Subcutaneous adipose tissue (tissue), 4 donors: ENCODE results near the gene FAM117A. TPM values are rescaled to one million over a fixed set of nuclear protein-coding genes. Genes with fewer than 3 reads are reported as not detected.

Experiments
- CTCF ChIP-seq: fragments of 450-650 bp; IDR thresholded peaks from one replicate; pipeline ENCODE4 v1.5.1; 2016; ENCODE audit warnings: low read depth, mild to moderate bottlenecking, control low read depth, antibody characterized with exemption, moderate library complexity
- total RNA-seq, 4 donors: library from RNA; depleted of rRNA; stranded (reverse); fragments of >200 nt; gene quantifications; one replicate each; pipeline ENCODE4 v1.1.0, GENCODE V29; 2016

FAM117A gene
- total RNA-seq, 4 donors from 2014 or later: 3.9 to 19.4 (median 8.4) TPM

DNA sequence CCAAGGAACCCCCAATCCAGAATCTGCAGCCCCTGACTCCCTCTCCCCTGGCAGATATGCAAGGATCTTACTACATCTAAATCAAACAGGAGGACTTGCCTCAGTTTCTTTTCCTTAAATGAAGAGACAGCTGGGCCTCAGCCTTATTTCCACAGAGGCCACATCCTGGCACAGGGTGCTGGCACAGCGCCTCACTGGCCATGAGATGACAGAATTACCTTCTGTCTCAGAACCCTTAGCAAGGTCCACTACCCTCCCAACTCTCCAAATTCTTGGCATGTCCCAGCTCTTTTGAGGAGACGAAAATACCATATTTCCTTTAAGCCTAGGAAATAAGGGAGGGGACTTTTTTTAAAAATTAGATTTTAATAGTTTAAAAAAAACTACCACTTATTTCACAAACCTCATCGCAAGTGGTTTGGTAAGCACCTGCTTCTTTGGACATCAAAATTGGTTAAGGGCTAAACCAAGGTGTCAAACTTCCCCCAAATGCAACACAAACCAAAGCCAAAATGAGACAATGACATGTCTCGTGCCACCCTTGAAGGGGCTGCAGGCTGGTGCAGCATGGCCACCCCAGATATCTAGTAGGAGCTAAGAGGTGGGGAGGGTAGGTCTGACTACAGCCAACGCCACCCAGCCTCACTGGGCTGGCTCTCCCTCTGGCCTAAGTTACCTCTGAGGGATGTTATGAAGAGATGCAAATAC is 25.3 kb downstream of the FAM117A start:
- no peak for TF ChIP-seq CTCF

DNA sequence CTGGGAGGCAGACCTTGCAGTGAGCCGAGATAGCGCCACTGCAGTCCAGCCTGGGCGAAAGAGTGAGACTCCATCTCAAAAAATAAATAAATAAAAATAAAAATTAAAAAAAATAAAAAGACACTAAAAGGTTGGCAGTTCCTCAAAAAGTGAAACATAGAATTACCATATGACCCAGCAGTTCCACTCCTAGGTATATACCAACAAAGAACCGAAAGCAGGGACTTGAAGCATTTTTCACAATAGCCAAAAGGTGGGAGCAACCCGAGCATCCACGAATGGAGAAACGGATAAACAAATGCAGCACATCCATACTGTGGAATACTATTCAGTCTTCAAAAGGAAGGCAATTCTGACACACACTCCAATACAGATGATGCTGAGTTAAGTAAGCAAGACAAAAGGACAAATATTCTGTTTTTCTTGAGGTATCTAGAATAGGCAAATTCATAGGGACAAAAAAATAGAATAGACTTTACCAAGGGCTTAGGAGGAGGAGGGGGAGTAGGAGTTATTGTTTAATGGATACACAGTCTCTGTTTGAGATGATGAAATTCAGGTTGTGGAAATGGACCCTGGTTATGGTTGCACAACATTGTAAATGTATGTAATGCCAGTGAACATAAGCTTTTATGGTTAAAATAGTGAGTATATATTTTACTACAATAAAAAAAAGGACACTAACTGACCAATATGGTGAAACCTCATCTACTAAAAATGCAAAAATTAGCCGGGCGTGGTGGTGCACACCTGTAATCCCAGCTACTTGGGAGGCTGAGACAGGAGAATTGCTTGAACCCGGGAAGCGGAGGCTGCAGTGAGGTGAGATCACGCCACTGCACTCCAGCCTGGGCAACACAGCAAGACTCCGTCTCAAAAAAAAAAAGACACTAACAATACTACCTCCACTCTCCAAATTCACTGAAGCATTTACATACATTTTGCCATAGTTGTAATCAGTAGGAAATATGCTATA is 29.1 kb downstream of the FAM117A start:
- TF ChIP-seq CTCF: no peak

DNA sequence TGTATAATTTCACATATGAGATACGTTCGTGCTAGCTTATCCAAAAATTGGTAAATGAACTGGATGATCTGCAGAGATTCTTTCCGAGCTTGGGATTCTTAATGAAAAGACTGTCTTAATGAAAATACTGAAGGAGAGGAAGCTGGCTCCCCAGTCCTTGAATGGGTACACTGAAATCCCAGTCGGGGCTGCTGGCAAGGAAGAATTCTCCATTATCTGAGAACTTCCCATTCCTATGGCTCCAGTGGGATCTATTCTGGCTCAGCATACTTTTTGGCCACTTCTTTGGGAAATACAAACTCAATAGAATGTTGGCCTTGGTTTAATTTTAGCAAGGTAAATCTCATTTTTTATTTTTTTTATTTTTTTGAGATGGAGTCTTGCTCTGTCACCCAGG is 32.5 kb downstream of the FAM117A start:
- TF ChIP-seq CTCF: no peak

- TF ChIP-seq CTCF: no peak
These were observed 33.0 kb downstream of the FAM117A start for GRCh38 chr17:49730785-49731434.

- no peak for TF ChIP-seq CTCF
These were observed 33.7 kb downstream of the FAM117A start for GRCh38 chr17:49730078-49730784.

GRCh38 chr17:49729069-49729468 is 34.9 kb downstream of the FAM117A start:
- no peak for TF ChIP-seq CTCF
